ENCODE measurements around the gene PIGQ. TPM values are rescaled to one million over a fixed set of nuclear protein-coding genes. Genes with fewer than 3 reads are reported as not detected.

The PIGQ gene
- total RNA-seq, 1 experiment from 2014 or later: 58.0 TPM

DNA sequence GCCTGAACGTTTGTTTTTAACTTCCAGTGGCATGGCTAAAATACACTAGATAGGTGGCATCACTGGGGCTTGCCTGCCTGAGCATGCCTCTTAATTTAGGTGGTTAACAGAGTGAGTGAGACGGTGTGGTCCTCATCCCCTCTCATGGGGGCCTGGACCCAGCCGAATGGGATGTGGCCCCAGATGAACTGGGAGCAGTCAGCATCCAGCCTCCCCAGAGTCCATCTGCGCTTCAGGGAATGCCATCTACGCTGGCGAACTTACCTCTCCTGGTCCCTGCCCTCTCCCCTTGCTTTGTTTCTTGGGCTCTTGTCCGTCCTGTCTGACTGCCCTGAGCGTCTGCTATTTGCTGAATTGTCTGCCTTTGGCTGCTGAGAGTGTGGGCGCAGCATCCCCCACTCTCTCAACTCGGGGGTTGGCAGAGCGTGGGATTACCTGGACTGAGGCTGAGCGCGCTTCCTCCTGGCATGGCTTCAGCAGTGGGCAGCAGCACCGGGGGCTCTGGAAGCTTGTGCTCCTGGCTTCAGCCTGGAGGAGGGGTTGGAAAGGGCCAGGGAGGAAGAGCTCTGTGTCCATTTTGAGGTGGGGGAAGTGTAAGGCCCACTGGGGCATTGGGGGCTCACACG lies 22.2 kb downstream of the PIGQ start:
- no peak overlapping the region for H2AK5ac ChIP-seq (ENCODE audit: insufficient read length, low read length)
- TF ChIP-seq, protein P1, sequence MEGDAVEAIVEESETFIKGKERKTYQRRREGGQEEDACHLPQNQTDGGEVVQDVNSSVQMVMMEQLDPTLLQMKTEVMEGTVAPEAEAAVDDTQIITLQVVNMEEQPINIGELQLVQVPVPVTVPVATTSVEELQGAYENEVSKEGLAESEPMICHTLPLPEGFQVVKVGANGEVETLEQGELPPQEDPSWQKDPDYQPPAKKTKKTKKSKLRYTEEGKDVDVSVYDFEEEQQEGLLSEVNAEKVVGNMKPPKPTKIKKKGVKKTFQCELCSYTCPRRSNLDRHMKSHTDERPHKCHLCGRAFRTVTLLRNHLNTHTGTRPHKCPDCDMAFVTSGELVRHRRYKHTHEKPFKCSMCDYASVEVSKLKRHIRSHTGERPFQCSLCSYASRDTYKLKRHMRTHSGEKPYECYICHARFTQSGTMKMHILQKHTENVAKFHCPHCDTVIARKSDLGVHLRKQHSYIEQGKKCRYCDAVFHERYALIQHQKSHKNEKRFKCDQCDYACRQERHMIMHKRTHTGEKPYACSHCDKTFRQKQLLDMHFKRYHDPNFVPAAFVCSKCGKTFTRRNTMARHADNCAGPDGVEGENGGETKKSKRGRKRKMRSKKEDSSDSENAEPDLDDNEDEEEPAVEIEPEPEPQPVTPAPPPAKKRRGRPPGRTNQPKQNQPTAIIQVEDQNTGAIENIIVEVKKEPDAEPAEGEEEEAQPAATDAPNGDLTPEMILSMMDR (conservative IDR thresholded peaks at IDR 0.05): no peak
- H3K18ac ChIP-seq (ENCODE audit: insufficient read length, low read depth, low read length): no peak overlapping the region
- H3K23ac ChIP-seq (ENCODE audit: insufficient read length, low read depth, low read length): no peak overlapping the region
- no peaks in the 10 kb centered on the region for H3K9me3 ChIP-seq (ENCODE audit: control insufficient read depth, low read depth, low read length)
- H3K14ac ChIP-seq (ENCODE audit: insufficient read depth, low read length): no peak overlapping the region
- no peak overlapping the region for H3T11ph ChIP-seq (ENCODE audit: low read length)
- peaks cover 5% of the 10 kb centered on the region for H3K23me2 ChIP-seq (ENCODE audit: insufficient read length, low read depth, low read length, poor library complexity, severe bottlenecking)
- H3K27me3 Mint-ChIP-seq (ENCODE audit: low read depth): peaks cover 38% of the 10 kb centered on the region
- no peak overlapping the region for H3K56ac ChIP-seq (ENCODE audit: insufficient read length, low read depth, low read length)
- 0 out of 5 replicates have a peak, but pooled peaks cover 0 to 3% of the 10 kb centered on the region in 2 experiments for H3K9me3 Mint-ChIP-seq
- H3K9ac ChIP-seq (ENCODE audit: extremely low read depth, insufficient read length, low read length): no peak overlapping the region
- no peak overlapping the region for H4K5ac ChIP-seq (ENCODE audit: insufficient read length, low read depth, low read length)
- no peaks in the 10 kb centered on the region; the same call in 1 of the 2 replicates for H3K79me2 ChIP-seq (ENCODE audit: insufficient read depth, low read length)
- no peaks in the 10 kb centered on the region for H4K20me1 ChIP-seq (ENCODE audit: control insufficient read depth, insufficient read depth, insufficient read length)
- no peak overlapping the region for H2BK12ac ChIP-seq (ENCODE audit: insufficient read length, low read depth, low read length)
- H3K4me3 Mint-ChIP-seq: peak overlapping the region; percentile 15 to 86; a peak in 4 of 5 replicates
- WGBS (ENCODE audit: extremely low coverage, insufficient read length, low lambda C conversion rate): no CpG with 5 or more reads among the region's 15 CpGs
- no peaks in the 10 kb centered on the region for H3K4me1 ChIP-seq (ENCODE audit: insufficient read depth, low read length)
- H3K79me1 ChIP-seq (ENCODE audit: insufficient read depth, low read depth, low read length, poor library complexity, severe bottlenecking): peaks cover 3% of the 10 kb centered on the region
- H3K4ac ChIP-seq (ENCODE audit: low read depth, low read length): no peak overlapping the region
- H3K4me2 ChIP-seq (ENCODE audit: insufficient read depth, insufficient read length, low read length): no peak overlapping the region
- H3K27me3 ChIP-seq (ENCODE audit: insufficient read depth, low read length): no peaks in the 10 kb centered on the region; the same call in 1 of the 2 replicates
- no peak overlapping the region for H4K8ac ChIP-seq (replicated peaks; ENCODE audit: insufficient read length, low read depth, low read length)
- no peak overlapping the region for H3K27ac ChIP-seq (ENCODE audit: insufficient read length, low read depth, low read length)
- H2BK5ac ChIP-seq (ENCODE audit: insufficient read length, low read length): no peak overlapping the region
- no peak overlapping the region for H2BK15ac ChIP-seq (ENCODE audit: low read depth, low read length)
- no peak for DNase-seq
- no peak overlapping the region for H4K91ac ChIP-seq (ENCODE audit: insufficient read length, low read depth, low read length)
- no peak overlapping the region for H2AFZ ChIP-seq (ENCODE audit: low read length)
- H2BK120ac ChIP-seq (ENCODE audit: low read depth, low read length, poor library complexity, severe bottlenecking): no peak overlapping the region
- peaks cover 4 to 16% (median 15%) of the 10 kb centered on the region in 3 experiments; a peak in 6 of 7 replicates for H3K36me3 Mint-ChIP-seq (ENCODE audit: insufficient read depth in 1 of 3, low read depth in 3 of 3)
- no peak overlapping the region for H2BK20ac ChIP-seq (ENCODE audit: low read depth, low read length, poor library complexity, severe bottlenecking)
- H3K27ac Mint-ChIP-seq: no peak overlapping the region
- peaks cover 12 to 20% of the 10 kb centered on the region in 2 experiments for H3K4me1 Mint-ChIP-seq
